NT2/D1 (cell line): Measurements from ENCODE around the gene SLC66A1.

ENCODE experiments used
- YY1 ChIP-seq: IDR thresholded peaks from 2 replicates; pipeline ENCODE4 v1.6.1; 2011; ENCODE audit not compliant: insufficient read length, insufficient read depth
- ZNF274 ChIP-seq: IDR thresholded peaks from 2 replicates; pipeline ENCODE4 v1.6.1; 2011; ENCODE audit warnings: mild to moderate bottlenecking, low read depth, low read length

GRCh38 chr1:19319196-19319595 lies 7.1 kb downstream of the SLC66A1 start:
- TF ChIP-seq YY1 = no peak
- TF ChIP-seq ZNF274 = no peak
